SK-N-MC (cell line): ENCODE data around the gene PLSCR4.
A peak's percentile ranks its signal among the peaks of the same experiment; 100 is the strongest.

Experiments
- EZH2 ChIP-seq: fragments of 200-600 bp; sonication (generic); IDR thresholded peaks from one replicate; pipeline ENCODE4 v1.6.1; 2017; ENCODE audit warnings: antibody characterized with exemption
- POLR2AphosphoS5 ChIP-seq: IDR thresholded peaks from 2 replicates; pipeline ENCODE4 v1.6.1; 2012; ENCODE audit warnings: mild to moderate bottlenecking, low read depth, low read length, borderline replicate concordance

DNA sequence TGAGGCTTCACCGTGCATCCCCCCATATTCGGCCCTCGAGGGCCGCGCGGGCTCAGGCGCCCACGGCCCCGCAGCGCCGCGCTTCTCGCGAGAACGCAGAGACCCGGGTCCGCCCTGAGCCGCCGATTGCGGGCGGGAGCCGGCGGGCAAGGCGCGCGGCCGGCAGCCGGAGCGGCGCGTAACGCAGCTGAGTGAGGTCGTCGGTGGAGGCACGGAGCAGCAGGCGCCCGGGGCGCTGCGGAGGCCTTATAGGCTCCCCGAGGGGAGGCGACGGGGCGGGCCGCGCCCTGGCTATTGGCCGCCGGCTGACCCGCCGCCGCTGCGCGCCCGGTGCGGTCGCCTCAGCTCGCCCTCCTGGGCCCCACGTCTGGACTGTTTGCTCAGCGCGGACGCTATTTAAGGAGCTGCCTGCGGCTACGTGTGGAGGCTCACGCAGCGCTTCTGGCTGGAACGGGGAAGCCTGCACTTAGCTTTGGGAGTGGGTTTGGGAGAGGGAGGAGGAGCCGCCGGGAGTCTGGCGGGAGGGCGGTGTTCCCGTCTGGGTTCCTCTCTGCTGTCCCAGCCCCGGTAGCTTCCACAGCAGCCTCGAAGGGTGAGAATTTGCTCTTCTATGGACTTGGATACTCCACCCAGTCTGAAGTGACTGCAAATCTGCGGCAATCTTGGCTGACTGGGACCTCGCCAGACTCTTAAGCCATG is 89.8 kb downstream of the PLSCR4 start, which contains the start of gene PLOD2:
- TF ChIP-seq POLR2AphosphoS5 (peak; percentile 71), EZH2 (no peak)
